Measurements from ENCODE around the gene ZPBP.

DNA sequence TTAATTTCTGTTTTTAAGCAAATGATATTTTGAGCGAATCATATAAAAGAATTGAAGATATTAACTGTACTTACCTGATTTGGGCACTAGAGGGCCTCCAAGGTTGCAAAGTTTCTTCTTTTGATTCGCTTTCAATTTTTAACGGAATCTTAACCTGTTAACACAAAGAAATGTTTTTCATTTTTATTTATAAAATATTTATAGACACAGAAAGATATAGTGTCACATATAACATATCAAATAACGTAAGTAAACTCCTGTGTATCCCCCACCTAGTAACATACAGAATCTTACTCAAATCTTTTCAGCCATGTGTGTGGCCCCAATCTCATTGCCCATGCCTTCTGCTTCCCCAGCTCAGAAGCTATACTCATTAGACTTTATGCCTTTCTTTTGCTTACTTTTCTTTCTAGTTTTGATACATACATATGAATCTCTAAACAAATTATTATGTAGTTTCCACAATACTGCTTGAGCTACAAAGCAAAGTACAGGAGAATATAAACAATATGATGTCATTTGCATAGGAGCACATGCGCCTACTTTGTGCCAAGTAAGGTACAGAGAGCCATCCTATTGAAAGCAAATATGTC is 49.5 kb upstream of the ZPBP start:
- TF ChIP-seq, protein P1, sequence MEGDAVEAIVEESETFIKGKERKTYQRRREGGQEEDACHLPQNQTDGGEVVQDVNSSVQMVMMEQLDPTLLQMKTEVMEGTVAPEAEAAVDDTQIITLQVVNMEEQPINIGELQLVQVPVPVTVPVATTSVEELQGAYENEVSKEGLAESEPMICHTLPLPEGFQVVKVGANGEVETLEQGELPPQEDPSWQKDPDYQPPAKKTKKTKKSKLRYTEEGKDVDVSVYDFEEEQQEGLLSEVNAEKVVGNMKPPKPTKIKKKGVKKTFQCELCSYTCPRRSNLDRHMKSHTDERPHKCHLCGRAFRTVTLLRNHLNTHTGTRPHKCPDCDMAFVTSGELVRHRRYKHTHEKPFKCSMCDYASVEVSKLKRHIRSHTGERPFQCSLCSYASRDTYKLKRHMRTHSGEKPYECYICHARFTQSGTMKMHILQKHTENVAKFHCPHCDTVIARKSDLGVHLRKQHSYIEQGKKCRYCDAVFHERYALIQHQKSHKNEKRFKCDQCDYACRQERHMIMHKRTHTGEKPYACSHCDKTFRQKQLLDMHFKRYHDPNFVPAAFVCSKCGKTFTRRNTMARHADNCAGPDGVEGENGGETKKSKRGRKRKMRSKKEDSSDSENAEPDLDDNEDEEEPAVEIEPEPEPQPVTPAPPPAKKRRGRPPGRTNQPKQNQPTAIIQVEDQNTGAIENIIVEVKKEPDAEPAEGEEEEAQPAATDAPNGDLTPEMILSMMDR (conservative IDR thresholded peaks at IDR 0.05 in 1 of 2, IDR thresholded peaks at IDR 0.05 in 1 of 2; ENCODE audit: low read depth in 1 of 2, low read length in 2 of 2), result peak; percentile 61 to 74
- no peak for TF ChIP-seq EZH2 (IDR thresholded peaks at IDR 0.05; ENCODE audit: low read length, missing control alignments)
